ENCODE results near the gene PDGFRB. TPM values are rescaled to one million over a fixed set of nuclear protein-coding genes. Genes with fewer than 3 reads are reported as not detected.
A peak's percentile ranks its signal among the peaks of the same experiment; 100 is the strongest.

PDGFRB gene
- total RNA-seq, 2 donors from 2014 or later, result 24.1 to 34.2 TPM

- Histone ChIP-seq H3K4me1 (no peaks in the 10 kb centered on the region), H3K9me3 (no peaks in the 10 kb centered on the region), H3K36me3 (replicated peaks in 1 of 2; ENCODE audit: insufficient read depth in 1 of 2, low read depth in 2 of 2) (no peaks in the 10 kb centered on the region), H3K4me3 (no peak overlapping the region), H3K27me3 (peaks cover 0 to 11% of the 10 kb centered on the region in 2 donors), H3K27ac (no peak overlapping the region)
- intact Hi-C loops (cut with DNase I), result loop anchor here (10.0 kb wide), 1 partner anchor 182 kb away; no protein-coding TSS in a partner anchor
- ATAC-seq, result no peak
- DNase-seq, result no peak
- TF ChIP-seq POLR2A (IDR thresholded peaks at IDR 0.05) (no peak), CTCF (IDR thresholded peaks at IDR 0.05) (no peak)
- 50 to 59% methylated on average over 3 of the region's 3 CpGs for WGBS, 2 donors
These were observed 7.4 kb upstream of the PDGFRB start for GRCh38 chr5:150163035-150163434.

- TF ChIP-seq POLR2A (IDR thresholded peaks at IDR 0.05), result no peak
- TF ChIP-seq CTCF (IDR thresholded peaks at IDR 0.05), result no peak
- no peak for ATAC-seq
- H3K9me3 ChIP-seq, result no peaks in the 10 kb centered on the region
- intact Hi-C loops (cut with DNase I), result loop anchor here (10.0 kb wide), 1 partner anchor 183 kb away; no protein-coding TSS in a partner anchor
- H3K27me3 ChIP-seq, result peaks cover 0 to 7% of the 10 kb centered on the region in 2 donors
- H3K4me3 ChIP-seq, result no peak overlapping the region
- DNase-seq, result no peak
- H3K36me3 ChIP-seq (replicated peaks in 1 of 2; ENCODE audit: insufficient read depth in 1 of 2, low read depth in 2 of 2), result no peaks in the 10 kb centered on the region
- no peaks in the 10 kb centered on the region for H3K4me1 ChIP-seq
- WGBS, 2 donors, result 69 to 96% methylated on average over 3 of the region's 3 CpGs
- H3K27ac ChIP-seq, result no peak overlapping the region
These were observed 6.5 kb upstream of the PDGFRB start for GRCh38 chr5:150162142-150162513.

GRCh38 chr5:150161242-150162141 is 5.8 kb upstream of the PDGFRB start:
- Histone ChIP-seq H3K4me1 (no peaks in the 10 kb centered on the region), H3K27ac (no peak overlapping the region), H3K4me3 (no peak overlapping the region), H3K36me3 (replicated peaks in 1 of 2; ENCODE audit: insufficient read depth in 1 of 2, low read depth in 2 of 2) (no peaks in the 10 kb centered on the region), H3K9me3 (no peaks in the 10 kb centered on the region), H3K27me3 (peaks cover 0 to 2% of the 10 kb centered on the region in 2 donors)
- TF ChIP-seq POLR2A (IDR thresholded peaks at IDR 0.05), result no peak
- peak; percentile 87 to 92 (median 91) for TF ChIP-seq CTCF (IDR thresholded peaks at IDR 0.05)
- ATAC-seq (peak; percentile 81), DNase-seq (peak; percentile 73 to 86 (median 80))
- intact Hi-C loops (cut with DNase I), result loop anchor here (10.0 kb wide), 1 partner anchor 183 kb away; no protein-coding TSS in a partner anchor
- WGBS, 2 donors, result 22 to 29% methylated on average over 13 to 14 of the region's 14 CpGs

- Histone ChIP-seq H3K27me3 (no peaks in the 10 kb centered on the region), H3K27ac (peak overlapping the region in 1 of 4 donors; percentile 39), H3K4me3 (no peak overlapping the region), H3K36me3 (replicated peaks in 1 of 2; ENCODE audit: insufficient read depth in 1 of 2, low read depth in 2 of 2) (no peaks in the 10 kb centered on the region), H3K9me3 (no peaks in the 10 kb centered on the region), H3K4me1 (no peaks in the 10 kb centered on the region)
- TF ChIP-seq CTCF (IDR thresholded peaks at IDR 0.05) (no peak), POLR2A (IDR thresholded peaks at IDR 0.05) (no peak)
- no peak for ATAC-seq
- no peak for DNase-seq
- WGBS, 2 donors, result 57 to 59% methylated on average over 4 to 5 of the region's 5 CpGs
- intact Hi-C loops (cut with DNase I), result loop anchor here (10.0 kb wide), 1 partner anchor 184 kb away; no protein-coding TSS in a partner anchor
These were observed 4.9 kb upstream of the PDGFRB start for GRCh38 chr5:150160448-150161081.

Data from body of pancreas (tissue), 4 donors.